Activated naive CD4-positive, alpha-beta T cell treated with anti-CD3 and anti-CD28 coated beads, Interleukin-2, amount 10 ng/mL, durations not matched to agents 7 days and 5 days (primary cell): Measurements from ENCODE around the gene NAPG.
A peak's percentile ranks its signal among the peaks of the same experiment; 100 is the strongest.
"Not testable (repeated sequence)": the region's sequence is repeated elsewhere in the genome, so short reads cannot be mapped to it uniquely, and the experiment has no call there.

Source experiments
- CTCF ChIA-PET: fragments of 350-600 bp; sonication (Branson Sonifier 250); formaldehyde crosslinking; loops from one replicate; lab custom pipeline; 2021; ENCODE audit warnings: antibody characterized with exemption; lab: Charles Lee
- DNase-seq: peaks from one replicate; pipeline ENCODE4 v3.0.0-alpha.2; 2020
- H3K27ac Mint-ChIP-seq: one replicate; pipeline ENCODE4 v1.8.0; 2021; ENCODE audit warnings: mild to moderate bottlenecking, moderate library complexity, mixed read lengths
- H3K27me3 Mint-ChIP-seq: one replicate; pipeline ENCODE4 v1.8.0; 2021; ENCODE audit warnings: mild to moderate bottlenecking, mixed read lengths
- H3K36me3 Mint-ChIP-seq: one replicate; pipeline ENCODE4 v1.8.0; 2021; ENCODE audit warnings: mixed read lengths
- H3K4me1 Mint-ChIP-seq: one replicate; pipeline ENCODE4 v1.8.0; 2021; ENCODE audit warnings: mixed read lengths
- H3K4me3 Mint-ChIP-seq: one replicate; pipeline ENCODE4 v1.8.0; 2021; ENCODE audit warnings: mild to moderate bottlenecking, moderate library complexity, mixed read lengths
- H3K9me3 Mint-ChIP-seq: one replicate; pipeline ENCODE4 v1.8.0; 2021; ENCODE audit warnings: mixed read lengths

The NAPG gene

GRCh38 chr18:10544093-10544748 lies 18.4 kb downstream of the NAPG start:
- Mint-ChIP-seq H3K27me3 (no peaks in the 10 kb centered on the region), H3K4me1 (no peaks in the 10 kb centered on the region), H3K4me3 (no peak overlapping the region), H3K36me3 (peaks cover 55% of the 10 kb centered on the region), H3K27ac (no peak overlapping the region), H3K9me3 (no peaks in the 10 kb centered on the region)
- CTCF ChIA-PET = interaction anchor here (0.9 kb wide), 1 partner anchor 16 kb away, joined by 3 read pairs; no protein-coding TSS in a partner anchor
- no peak for DNase-seq

GRCh38 chr18:10546557-10547300 lies 20.9 kb downstream of the NAPG start:
- Mint-ChIP-seq H3K9me3 (no peaks in the 10 kb centered on the region), H3K27ac (no peak overlapping the region), H3K36me3 (peaks cover 51% of the 10 kb centered on the region), H3K4me3 (no peak overlapping the region), H3K27me3 (no peaks in the 10 kb centered on the region), H3K4me1 (no peaks in the 10 kb centered on the region)
- DNase-seq = no peak
- CTCF ChIA-PET = interaction anchor here (0.8 kb wide), 1 partner anchor 12 kb away, joined by 3 read pairs; no protein-coding TSS in a partner anchor

- Mint-ChIP-seq H3K27me3 (no peaks in the 10 kb centered on the region), H3K9me3 (no peaks in the 10 kb centered on the region), H3K36me3 (peaks cover 68% of the 10 kb centered on the region), H3K4me1 (no peaks in the 10 kb centered on the region), H3K4me3 (no peak overlapping the region), H3K27ac (no peak overlapping the region)
- no peak for DNase-seq
- CTCF ChIA-PET = interaction anchor here (2.0 kb wide), 1 partner anchor 8 kb away, joined by 9 read pairs; no protein-coding TSS in a partner anchor
These were observed 26.4 kb downstream of the NAPG start for GRCh38 chr18:10552226-10552625.

GRCh38 chr18:10556251-10556650 lies 30.4 kb downstream of the NAPG start:
- H3K9me3 Mint-ChIP-seq, H3K4me3 Mint-ChIP-seq, DNase-seq, CTCF ChIA-PET, H3K4me1 Mint-ChIP-seq, H3K27ac Mint-ChIP-seq, H3K27me3 Mint-ChIP-seq: not testable (repeated sequence)
- peaks cover 49% of the 10 kb centered on the region for H3K36me3 Mint-ChIP-seq

GRCh38 chr18:10557085-10557677 lies 31.4 kb downstream of the NAPG start:
- peaks cover 42% of the 10 kb centered on the region for H3K36me3 Mint-ChIP-seq
- no peak overlapping the region for H3K27ac Mint-ChIP-seq
- no peaks in the 10 kb centered on the region for H3K27me3 Mint-ChIP-seq
- no peaks in the 10 kb centered on the region for H3K9me3 Mint-ChIP-seq
- peaks cover 7% of the 10 kb centered on the region for H3K4me1 Mint-ChIP-seq
- CTCF ChIA-PET = no interaction called here
- H3K4me3 Mint-ChIP-seq = no peak overlapping the region
- no peak for DNase-seq

- no peak for DNase-seq
- CTCF ChIA-PET = interaction anchor here (1.0 to 1.6 kb wide), 2 partner anchors 12 to 596 kb away, joined by 3 to 4 read pairs; no protein-coding TSS in a partner anchor
- Mint-ChIP-seq H3K9me3 (no peaks in the 10 kb centered on the region), H3K36me3 (peaks cover 33% of the 10 kb centered on the region), H3K27me3 (no peaks in the 10 kb centered on the region), H3K4me3 (no peak overlapping the region), H3K27ac (peak overlapping the region; percentile 64), H3K4me1 (peaks cover 7% of the 10 kb centered on the region)
These were observed 32.6 kb downstream of the NAPG start for GRCh38 chr18:10558243-10558966.

- Mint-ChIP-seq H3K4me3 (no peak overlapping the region), H3K27ac (no peak overlapping the region), H3K4me1 (peaks cover 7% of the 10 kb centered on the region), H3K36me3 (peaks cover 28% of the 10 kb centered on the region), H3K27me3 (no peaks in the 10 kb centered on the region), H3K9me3 (no peaks in the 10 kb centered on the region)
- no peak for DNase-seq
- CTCF ChIA-PET = interaction anchor here (1.0 to 1.6 kb wide), 2 partner anchors 12 to 595 kb away, joined by 3 to 4 read pairs; no protein-coding TSS in a partner anchor
These were observed 33.1 kb downstream of the NAPG start for GRCh38 chr18:10558967-10559298.

- CTCF ChIA-PET = interaction anchor here (1.0 to 1.6 kb wide), 12 partner anchors 8 to 1010 kb away, joined by 3 to 9 read pairs (median 3); no protein-coding TSS in a partner anchor
- Mint-ChIP-seq H3K4me1 (peaks cover 7% of the 10 kb centered on the region), H3K27ac (no peak overlapping the region), H3K4me3 (no peak overlapping the region), H3K27me3 (no peaks in the 10 kb centered on the region), H3K9me3 (no peaks in the 10 kb centered on the region), H3K36me3 (peaks cover 20% of the 10 kb centered on the region)
- no peak for DNase-seq
These were observed 34.0 kb downstream of the NAPG start for GRCh38 chr18:10559553-10560451.

- peaks cover 15% of the 10 kb centered on the region for H3K36me3 Mint-ChIP-seq
- H3K27ac Mint-ChIP-seq = no peak overlapping the region
- no peak overlapping the region for H3K4me3 Mint-ChIP-seq
- H3K27me3 Mint-ChIP-seq = no peaks in the 10 kb centered on the region
- DNase-seq = peak; percentile 75
- CTCF ChIA-PET = interaction anchor here (0.7 to 1.5 kb wide), 12 partner anchors 9 to 1009 kb away, joined by 3 to 9 read pairs (median 3); no protein-coding TSS in a partner anchor
- H3K4me1 Mint-ChIP-seq = peaks cover 7% of the 10 kb centered on the region
- no peaks in the 10 kb centered on the region for H3K9me3 Mint-ChIP-seq
These were observed 34.7 kb downstream of the NAPG start for GRCh38 chr18:10560452-10561045.

- peaks cover 7% of the 10 kb centered on the region for H3K4me1 Mint-ChIP-seq
- no peak overlapping the region for H3K27ac Mint-ChIP-seq
- no peak overlapping the region for H3K4me3 Mint-ChIP-seq
- H3K9me3 Mint-ChIP-seq = no peaks in the 10 kb centered on the region
- DNase-seq = no peak
- CTCF ChIA-PET = interaction anchor here (1.5 kb wide), 1 partner anchor 9 kb away, joined by 3 read pairs; no protein-coding TSS in a partner anchor
- no peaks in the 10 kb centered on the region for H3K27me3 Mint-ChIP-seq
- peaks cover 2% of the 10 kb centered on the region for H3K36me3 Mint-ChIP-seq
These were observed 36.9 kb downstream of the NAPG start for GRCh38 chr18:10562773-10563160.

- DNase-seq = no peak
- Mint-ChIP-seq H3K4me3 (no peak overlapping the region), H3K27me3 (no peaks in the 10 kb centered on the region), H3K9me3 (no peaks in the 10 kb centered on the region), H3K36me3 (no peaks in the 10 kb centered on the region), H3K4me1 (peaks cover 5% of the 10 kb centered on the region), H3K27ac (no peak overlapping the region)
- CTCF ChIA-PET = no interaction called here
These were observed 38.1 kb downstream of the NAPG start for GRCh38 chr18:10563886-10564285.

GRCh38 chr18:10564975-10565773 lies 39.3 kb downstream of the NAPG start:
- H3K4me1 Mint-ChIP-seq = peaks cover 3% of the 10 kb centered on the region
- H3K4me3 Mint-ChIP-seq = no peak overlapping the region
- H3K9me3 Mint-ChIP-seq = no peaks in the 10 kb centered on the region
- no peak overlapping the region for H3K27ac Mint-ChIP-seq
- H3K36me3 Mint-ChIP-seq = no peaks in the 10 kb centered on the region
- CTCF ChIA-PET = no interaction called here
- DNase-seq = no peak
- no peaks in the 10 kb centered on the region for H3K27me3 Mint-ChIP-seq
